GM23338 (cell line): ENCODE data around the gene PCP2. TPM values are rescaled to one million over a fixed set of nuclear protein-coding genes. Genes with fewer than 3 reads are reported as not detected.

Experiments used
- ATAC-seq: fragments of 200-7000 bp; cut with Tn5 transposase; 3 replicates; pipeline ENCODE4 v1.9.1; 2020
- DNase-seq: peaks from one replicate; pipeline ENCODE4 v3.0.0-alpha.2; 2015; ENCODE audit warnings: low spot score
- H2AFZ ChIP-seq: fragments of 200-600 bp; sonication (generic); 2 replicates; pipeline ENCODE4 v1.8.0; 2016; ENCODE audit warnings: antibody characterized with exemption, mild to moderate bottlenecking, moderate library complexity
- H3F3A ChIP-seq: fragments of 200-600 bp; sonication (generic); replicated peaks from 2 replicates; pipeline ENCODE4 v1.8.0; 2017; ENCODE audit warnings: antibody characterized with exemption, mixed run types, low read depth
- H3K27ac ChIP-seq: fragments of 200-600 bp; sonication (generic); 2 replicates; pipeline ENCODE4 v1.6.1; 2016; ENCODE audit warnings: low read depth
- H3K27me3 ChIP-seq: fragments of 200-600 bp; sonication (generic); 2 replicates; pipeline ENCODE4 v1.8.0; 2016; ENCODE audit warnings: mild to moderate bottlenecking, mixed run types, moderate library complexity; ENCODE audit not compliant: insufficient read depth
- H3K36me3 ChIP-seq: fragments of 200-600 bp; sonication (generic); 2 replicates; pipeline ENCODE4 v1.8.0; 2016; ENCODE audit warnings: mild to moderate bottlenecking; ENCODE audit not compliant: insufficient read depth
- H3K4me1 ChIP-seq: fragments of 200-600 bp; sonication (generic); 2 replicates; pipeline ENCODE4 v1.8.0; 2016; ENCODE audit warnings: mild to moderate bottlenecking, moderate library complexity; ENCODE audit not compliant: insufficient read depth
- H3K4me2 ChIP-seq: fragments of 200-600 bp; sonication (generic); 2 replicates; pipeline ENCODE4 v1.7.1; 2017; ENCODE audit warnings: mixed run types
- H3K4me3 ChIP-seq: fragments of 200-600 bp; sonication (generic); 2 replicates; pipeline ENCODE4 v1.6.1; 2016; ENCODE audit warnings: mixed run types
- H3K79me2 ChIP-seq: fragments of 200-600 bp; sonication (generic); replicated peaks from 2 replicates; pipeline ENCODE4 v1.8.0; 2017; ENCODE audit warnings: mild to moderate bottlenecking; ENCODE audit not compliant: insufficient read depth
- H3K9me2 ChIP-seq: fragments of 200-600 bp; sonication (generic); 2 replicates; pipeline ENCODE4 v1.8.0; 2017; ENCODE audit not compliant: insufficient read depth
- H4K20me1 ChIP-seq: fragments of 200-600 bp; sonication (generic); replicated peaks from 2 replicates; pipeline ENCODE4 v1.8.0; 2017; ENCODE audit warnings: mild to moderate bottlenecking; ENCODE audit not compliant: insufficient read depth
- H3K27ac Mint-ChIP-seq: 2 replicates; pipeline ENCODE4 v1.8.0; 2020; ENCODE audit warnings: inconsistent platforms, mild to moderate bottlenecking, moderate library complexity, mixed read lengths
- H3K27me3 Mint-ChIP-seq: 3 replicates; pipeline ENCODE4 v1.8.0; 2022; ENCODE audit warnings: low read depth, mild to moderate bottlenecking, moderate library complexity, mixed read lengths, inconsistent platforms; ENCODE audit not compliant: insufficient read depth, poor library complexity
- H3K36me3 Mint-ChIP-seq: 3 replicates; pipeline ENCODE4 v1.8.0; 2021; ENCODE audit warnings: low read depth, mild to moderate bottlenecking, inconsistent platforms, moderate library complexity, mixed read lengths
- H3K4me1 Mint-ChIP-seq: 3 replicates; pipeline ENCODE4 v1.8.0; 2020; ENCODE audit warnings: mild to moderate bottlenecking, inconsistent platforms, mixed read lengths
- H3K4me3 Mint-ChIP-seq: 3 replicates; pipeline ENCODE4 v1.8.0; 2021; ENCODE audit warnings: moderate library complexity, mild to moderate bottlenecking, inconsistent platforms, mixed read lengths
- H3K9me3 Mint-ChIP-seq: 3 replicates; pipeline ENCODE4 v1.8.0; 2020; ENCODE audit warnings: moderate library complexity, mild to moderate bottlenecking, inconsistent platforms, mixed read lengths
- CREB1 ChIP-seq: fragments of 250-450 bp; sonication (Bioruptor Pico); IDR thresholded peaks from 2 replicates; pipeline ENCODE4 v1.5.0; 2020; ENCODE audit warnings: low read depth, mild to moderate bottlenecking, moderate library complexity
- ETS1 ChIP-seq: IDR thresholded peaks from 2 replicates; pipeline ENCODE4 v1.6.1; 2016; ENCODE audit warnings: antibody characterized with exemption
- EZH2 ChIP-seq: fragments of 200-600 bp; sonication (generic); IDR thresholded peaks from one replicate; pipeline ENCODE4 v1.8.0; 2017; ENCODE audit warnings: antibody characterized with exemption, mild to moderate bottlenecking, low read depth; ENCODE audit not compliant: unreplicated experiment
- EZH2phosphoT487 ChIP-seq: fragments of 200-600 bp; sonication (generic); IDR thresholded peaks from one replicate; pipeline ENCODE4 v1.8.1; 2018; ENCODE audit warnings: antibody characterized with exemption; ENCODE audit not compliant: unreplicated experiment
- NANOG ChIP-seq: IDR thresholded peaks from 2 replicates; pipeline ENCODE4 v1.6.1; 2016; ENCODE audit warnings: antibody characterized with exemption, borderline replicate concordance
- POLR2AphosphoS5 ChIP-seq: IDR thresholded peaks from 2 replicates; pipeline ENCODE4 v1.6.1; 2016; ENCODE audit warnings: antibody characterized with exemption, low read depth
- STAT1 ChIP-seq: IDR thresholded peaks from one replicate; pipeline ENCODE4 v1.6.1; 2016; ENCODE audit warnings: antibody characterized with exemption; ENCODE audit not compliant: unreplicated experiment
- ZNF331 ChIP-seq: fragments of 250-450 bp; sonication (Bioruptor Pico); IDR thresholded peaks from 2 replicates; pipeline ENCODE4 v1.5.0; 2020; ENCODE audit warnings: low read depth, mild to moderate bottlenecking, moderate library complexity
- polyA plus RNA-seq: library from polyadenylated mRNA; unstranded; fragments of >200 nt; fragmentation: Nextera tagmentation; extraction: Ambion mirVana; gene quantifications from 2 replicates; pipeline ENCODE4 v1.2.1, GENCODE V29; 2016
- total RNA-seq: library from RNA; depleted of rRNA; stranded (reverse); fragments of >200 nt; shearing (Covaris generic); gene quantifications from 2 replicates; pipeline ENCODE4 v1.2.3, GENCODE V29; 2014
- TF ChIP-seq, protein P1 (sequence below): IDR thresholded peaks from one replicate; pipeline ENCODE4 v1.6.1; 2018; ENCODE audit warnings: antibody characterized with exemption; ENCODE audit not compliant: unreplicated experiment

Gene PCP2
- total and polyA plus RNA-seq, 2 experiments from 2014 or later = not detected

DNA sequence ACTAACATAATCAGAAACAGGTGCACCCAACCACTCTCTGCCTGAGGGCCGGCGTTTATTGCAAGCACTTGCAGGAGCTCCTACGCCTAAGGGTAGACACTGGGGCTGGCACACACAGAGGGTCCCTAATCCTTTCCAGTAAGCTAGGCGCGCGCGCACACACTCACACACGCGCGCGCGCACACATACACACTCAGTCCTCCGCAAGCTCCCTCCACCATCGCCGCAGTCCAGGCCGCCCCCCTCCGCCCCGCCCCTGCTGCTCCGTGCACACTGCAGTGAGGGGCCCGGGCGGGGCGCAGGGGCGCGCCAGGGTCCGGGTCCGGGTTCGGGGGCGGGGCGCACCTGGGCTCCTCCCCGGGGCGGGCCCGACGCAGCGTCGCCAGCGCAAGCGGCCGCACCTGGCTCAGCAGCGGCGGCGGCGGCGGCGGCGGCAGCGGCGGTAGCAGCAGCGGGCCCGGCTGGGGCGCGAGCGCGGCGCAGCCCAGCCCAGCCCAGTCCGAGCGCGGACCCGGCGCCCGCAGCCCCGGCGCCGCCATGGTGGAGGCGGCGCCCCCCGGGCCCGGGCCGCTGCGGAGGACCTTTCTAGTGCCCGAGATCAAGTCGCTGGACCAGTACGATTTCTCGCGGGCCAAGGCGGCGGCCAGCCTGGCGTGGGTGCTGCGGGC is 37.9 kb downstream of the PCP2 start, which contains the start of gene CAMSAP3:
TSS of gene CAMSAP3 (plus strand) at position 398 of the 668 bp plus-strand sequence. CDS start at position 538, 140 bp downstream.
- Histone ChIP-seq H3K4me1 (peaks cover 9% of the 10 kb centered on the region), H3K79me2 (peaks cover 17% of the 10 kb centered on the region), H3K4me3 (peak within 1 kb of the TSS; percentile 87), H3K4me2 (peak within 1 kb of the TSS; percentile 96), H3F3A (0 out of 2 replicates have a peak, but pooled peaks cover 2% of the 10 kb centered on the region), H3K9me2 (no peaks in the 10 kb centered on the region), H2AFZ (peak within 1 kb of the TSS; percentile 93), H4K20me1 (peaks cover 15% of the 10 kb centered on the region; the same call in 1 of the 2 replicates), H3K36me3 (no peaks in the 10 kb centered on the region), H3K27me3 (peaks cover 6% of the 10 kb centered on the region; the same call in 1 of the 2 replicates), H3K27ac (no peak within 1 kb of the TSS)
- ATAC-seq (peak; percentile 93), DNase-seq (peak; percentile 89)
- TF ChIP-seq, protein P1, sequence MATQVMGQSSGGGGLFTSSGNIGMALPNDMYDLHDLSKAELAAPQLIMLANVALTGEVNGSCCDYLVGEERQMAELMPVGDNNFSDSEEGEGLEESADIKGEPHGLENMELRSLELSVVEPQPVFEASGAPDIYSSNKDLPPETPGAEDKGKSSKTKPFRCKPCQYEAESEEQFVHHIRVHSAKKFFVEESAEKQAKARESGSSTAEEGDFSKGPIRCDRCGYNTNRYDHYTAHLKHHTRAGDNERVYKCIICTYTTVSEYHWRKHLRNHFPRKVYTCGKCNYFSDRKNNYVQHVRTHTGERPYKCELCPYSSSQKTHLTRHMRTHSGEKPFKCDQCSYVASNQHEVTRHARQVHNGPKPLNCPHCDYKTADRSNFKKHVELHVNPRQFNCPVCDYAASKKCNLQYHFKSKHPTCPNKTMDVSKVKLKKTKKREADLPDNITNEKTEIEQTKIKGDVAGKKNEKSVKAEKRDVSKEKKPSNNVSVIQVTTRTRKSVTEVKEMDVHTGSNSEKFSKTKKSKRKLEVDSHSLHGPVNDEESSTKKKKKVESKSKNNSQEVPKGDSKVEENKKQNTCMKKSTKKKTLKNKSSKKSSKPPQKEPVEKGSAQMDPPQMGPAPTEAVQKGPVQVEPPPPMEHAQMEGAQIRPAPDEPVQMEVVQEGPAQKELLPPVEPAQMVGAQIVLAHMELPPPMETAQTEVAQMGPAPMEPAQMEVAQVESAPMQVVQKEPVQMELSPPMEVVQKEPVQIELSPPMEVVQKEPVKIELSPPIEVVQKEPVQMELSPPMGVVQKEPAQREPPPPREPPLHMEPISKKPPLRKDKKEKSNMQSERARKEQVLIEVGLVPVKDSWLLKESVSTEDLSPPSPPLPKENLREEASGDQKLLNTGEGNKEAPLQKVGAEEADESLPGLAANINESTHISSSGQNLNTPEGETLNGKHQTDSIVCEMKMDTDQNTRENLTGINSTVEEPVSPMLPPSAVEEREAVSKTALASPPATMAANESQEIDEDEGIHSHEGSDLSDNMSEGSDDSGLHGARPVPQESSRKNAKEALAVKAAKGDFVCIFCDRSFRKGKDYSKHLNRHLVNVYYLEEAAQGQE = no peak
- TF ChIP-seq CREB1 (CRISPR knock-in tag) = peak; percentile 47; the same call in 1 of the 2 replicates
- no peak for TF ChIP-seq ZNF331 (CRISPR knock-in tag)
- no peak for TF ChIP-seq EZH2
- no peak for TF ChIP-seq NANOG
- 0 out of 2 replicates have a peak, but pooled peaks have one; percentile 40 for TF ChIP-seq POLR2AphosphoS5
- no peak for TF ChIP-seq ETS1
- Mint-ChIP-seq H3K4me1 (peaks cover 16% of the 10 kb centered on the region), H3K27ac (no peak within 1 kb of the TSS), H3K27me3 (peaks cover 12% of the 10 kb centered on the region), H3K36me3 (peaks cover 9% of the 10 kb centered on the region; the same call in 2 of the 3 replicates), H3K9me3 (no peaks in the 10 kb centered on the region), H3K4me3 (peak within 1 kb of the TSS; percentile 76)

- H3K36me3 ChIP-seq = no peaks in the 10 kb centered on the region
- Mint-ChIP-seq H3K4me3 (no peak overlapping the region), H3K9me3 (no peaks in the 10 kb centered on the region), H3K27me3 (peaks cover 10% of the 10 kb centered on the region), H3K4me1 (peaks cover 2% of the 10 kb centered on the region), H3K27ac (no peak overlapping the region), H3K36me3 (no peaks in the 10 kb centered on the region; the same call in 2 of the 3 replicates)
- H2AFZ ChIP-seq = no peak overlapping the region
- ATAC-seq (peak; percentile 76), DNase-seq (no peak)
- peaks cover 6% of the 10 kb centered on the region; the same call in 1 of the 2 replicates for H3K27me3 ChIP-seq
- H3K27ac ChIP-seq = no peak overlapping the region
- no peak overlapping the region for H3K4me2 ChIP-seq
- no peaks in the 10 kb centered on the region for H3K9me2 ChIP-seq
- no peaks in the 10 kb centered on the region for H3K4me1 ChIP-seq
- H3K4me3 ChIP-seq = no peak overlapping the region
- H3K79me2 ChIP-seq = no peaks in the 10 kb centered on the region
- no peaks in the 10 kb centered on the region for H3F3A ChIP-seq
- no peaks in the 10 kb centered on the region for H4K20me1 ChIP-seq
- TF ChIP-seq CREB1 (CRISPR knock-in tag) (no peak), EZH2phosphoT487 (no peak), ETS1 (no peak), STAT1 (no peak), ZNF331 (CRISPR knock-in tag) (no peak)
Observed at GRCh38 chr19:7590256-7590655, 43.3 kb downstream of the PCP2 start.
